ENCODE results near the gene DLGAP1. TPM values are rescaled to one million over a fixed set of nuclear protein-coding genes. Genes with fewer than 3 reads are reported as not detected.

Gene DLGAP1
- total and polyA plus RNA-seq, 2 of the 13 experiments (the other 11 are each of a cell fraction or from before 2014, with no cell fraction given), result 0.01 TPM; not detected in 1

GRCh38 chr18:3448838-3449511 is 1006.1 kb downstream of the DLGAP1 start (continued):
- TF ChIP-seq SIN3A (IDR thresholded peaks at IDR 0.05; ENCODE audit: borderline replicate concordance, low read depth, low read length), result peak; percentile 72; the same call in 1 of the 2 replicates
- TF ChIP-seq CREB1 (IDR thresholded peaks at IDR 0.05), result 0 out of 2 replicates have a peak, but pooled peaks have one; percentile 4
- peak; percentile 35; the same call in 1 of the 2 replicates for TF ChIP-seq CREB1 (CRISPR knock-in tag; IDR thresholded peaks at IDR 0.05)
- TF ChIP-seq ARNTL (CRISPR knock-in tag; IDR thresholded peaks at IDR 0.05), result peak; percentile 22; the same call in 1 of the 2 replicates
- TF ChIP-seq FOSL2 (CRISPR knock-in tag; IDR thresholded peaks at IDR 0.05), result peak; percentile 25; the same call in 1 of the 2 replicates
- TF ChIP-seq ZIK1 (CRISPR knock-in tag; IDR thresholded peaks at IDR 0.05; ENCODE audit: borderline replicate concordance, low read depth), result peak; percentile 54; the same call in 1 of the 2 replicates
- TF ChIP-seq DR1 (CRISPR knock-in tag; IDR thresholded peaks at IDR 0.05), result peak; percentile 50; the same call in 1 of the 2 replicates
- 0 out of 2 replicates have a peak, but pooled peaks have one; percentile 18 for TF ChIP-seq ZFY (CRISPR knock-in tag; IDR thresholded peaks at IDR 0.05)
- peak; percentile 77; the same call in 1 of the 2 replicates for TF ChIP-seq HOMEZ (CRISPR knock-in tag; IDR thresholded peaks at IDR 0.05; ENCODE audit: low read depth)
- TF ChIP-seq ARNT2 (CRISPR knock-in tag; IDR thresholded peaks at IDR 0.05; ENCODE audit: low read depth), result peak; percentile 57; the same call in 1 of the 2 replicates
- TF ChIP-seq MLX (CRISPR knock-in tag; IDR thresholded peaks at IDR 0.05), result peak; percentile 58; the same call in 1 of the 2 replicates
- 0 out of 2 replicates have a peak, but pooled peaks have one; percentile 34 for TF ChIP-seq NFYC (CRISPR knock-in tag; IDR thresholded peaks at IDR 0.05)
- 0 out of 2 replicates have a peak, but pooled peaks have one; percentile 34 for TF ChIP-seq ZNF280D (CRISPR knock-in tag; IDR thresholded peaks at IDR 0.05)
- TF ChIP-seq DMAP1 (CRISPR knock-in tag; IDR thresholded peaks at IDR 0.05), result peak; percentile 70; the same call in 1 of the 2 replicates
- no peak for TF ChIP-seq TCF12 (IDR thresholded peaks at IDR 0.05)
- TF ChIP-seq TCF12 (CRISPR knock-in tag; IDR thresholded peaks at IDR 0.05), result no peak
- TF ChIP-seq ASH2L (IDR thresholded peaks at IDR 0.05; ENCODE audit: insufficient read length, low read depth, low read length), result peak; percentile 37
- peak; percentile 40; the same call in 1 of the 2 replicates for TF ChIP-seq TFDP2 (CRISPR knock-in tag; IDR thresholded peaks at IDR 0.05)

Data from HepG2 (cell line).